ENCODE results near the gene ARHGAP44. TPM values are rescaled to one million over a fixed set of nuclear protein-coding genes. Genes with fewer than 3 reads are reported as not detected.

Gene ARHGAP44
- total and polyA plus RNA-seq, 2 donors (not counting 1 experiment from before 2014, with no cell fraction given) = 0.78 to 11.6 TPM

- POLR2A ChIA-PET = no interaction called here
- H3K9ac ChIP-seq (ENCODE audit: low read length) = no peak overlapping the region
- H3K9me3 ChIP-seq (ENCODE audit: control extremely low read depth in 1 of 3, control insufficient read depth in 2 of 3, insufficient read depth in 1 of 3, low read length in 2 of 3) = no peaks in the 10 kb centered on the region
- no peak for DNase-seq
- H3K36me3 ChIP-seq (replicated peaks in 1 of 2; ENCODE audit: control extremely low read depth in 1 of 2, control insufficient read depth in 1 of 2, extremely low read depth in 1 of 2, insufficient read depth in 2 of 2, low read length in 1 of 2) = no peaks in the 10 kb centered on the region
- no peak overlapping the region for H3K27ac ChIP-seq (ENCODE audit: low read length in 2 of 2)
- no peak for TF ChIP-seq EZH2 (IDR thresholded peaks at IDR 0.05; ENCODE audit: borderline replicate concordance, insufficient read depth, low read depth, low read length, poor library complexity, severe bottlenecking)
- no peak for TF ChIP-seq CTCF (IDR thresholded peaks at IDR 0.05)
- Mint-ChIP-seq H3K27ac (no peak overlapping the region), H3K27me3 (peaks cover 14% of the 10 kb centered on the region), H3K9me3 (ENCODE audit: insufficient read depth) (no peaks in the 10 kb centered on the region), H3K4me1 (peaks cover 7% of the 10 kb centered on the region), H3K4me3 (peak overlapping the region; percentile 40)
- peaks cover 3 to 8% of the 10 kb centered on the region in 2 donors for H3K4me1 ChIP-seq (ENCODE audit: control insufficient read depth in 2 of 2, insufficient read depth in 2 of 2, low read length in 2 of 2)
- peak overlapping the region; percentile 52 for H3K4me2 ChIP-seq (replicated peaks; ENCODE audit: low read depth, low read length, poor library complexity, severe bottlenecking)
- intact Hi-C loops (cut with micrococcal nuclease) = no loop called here
- no peaks in the 10 kb centered on the region for H3K79me2 ChIP-seq (ENCODE audit: control insufficient read depth, insufficient read depth, low read length)
- H3K27me3 ChIP-seq (replicated peaks in 1 of 4; ENCODE audit: control extremely low read depth in 1 of 4, control insufficient read depth in 3 of 4, insufficient read depth in 4 of 4, low read length in 3 of 4) = peaks cover 0 to 4% (median 1%) of the 10 kb centered on the region in 4 experiments
- CTCF ChIA-PET = interaction anchor here (0.7 to 1.6 kb wide), 2 partner anchors 8 to 19 kb away, joined by 3 to 4 read pairs; no protein-coding TSS in a partner anchor
- 100% methylated on average over 1 of the region's 6 CpGs for WGBS (ENCODE audit: insufficient coverage)
- H4K20me1 ChIP-seq (ENCODE audit: control insufficient read depth, insufficient read depth, low read length, poor library complexity, severe bottlenecking) = no peaks in the 10 kb centered on the region
- peak overlapping the region; percentile 51 for H2AFZ ChIP-seq (ENCODE audit: insufficient read depth, low read depth, low read length, poor library complexity, severe bottlenecking)
- no peak for ATAC-seq (ENCODE audit: low read depth)
- H3K4me3 ChIP-seq (ENCODE audit: control extremely low read depth in 1 of 5, extremely low read depth in 1 of 5, insufficient read depth in 1 of 5, low read depth in 2 of 5, low read length in 4 of 5) = peak overlapping the region in 1 of 5 experiments; percentile 18
These were observed 234.7 kb downstream of the ARHGAP44 start for GRCh38 chr17:13024016-13024415.

DNA sequence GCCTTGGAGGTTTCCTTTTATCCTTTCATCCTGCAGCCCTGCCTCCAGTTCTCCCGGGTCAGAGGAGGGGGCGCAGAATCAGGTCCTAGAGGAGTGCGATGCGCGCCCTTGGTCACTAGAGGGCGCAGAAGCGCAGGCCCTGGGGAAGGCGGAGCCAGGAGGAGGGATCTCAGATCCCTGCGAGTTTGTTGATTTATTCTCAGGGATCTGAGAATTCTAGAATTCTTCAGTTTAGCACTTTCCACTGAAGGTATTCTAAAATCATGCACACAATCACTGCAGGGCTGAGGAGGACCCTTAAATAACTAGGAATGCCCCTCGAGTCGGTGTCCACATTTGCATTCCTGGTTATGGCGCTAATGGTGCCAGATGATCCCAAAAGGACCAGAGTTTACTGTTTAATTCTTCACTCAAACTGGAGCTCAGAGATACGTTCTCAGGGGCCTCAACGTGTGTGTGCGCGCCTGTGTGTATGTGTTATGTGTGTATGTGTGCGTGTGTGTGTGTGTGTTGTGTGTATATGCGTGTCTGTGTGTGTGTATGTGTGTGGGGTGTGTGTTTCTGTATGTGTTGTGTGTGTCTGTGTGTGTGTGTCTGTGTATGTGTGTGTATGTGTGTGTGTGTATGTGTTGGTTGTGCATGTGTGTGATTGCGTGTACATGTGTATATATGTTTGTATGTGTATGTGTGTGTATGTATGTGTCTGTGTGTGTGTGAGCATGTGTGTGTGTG, 235.4 kb downstream of the ARHGAP44 start:
- DNase-seq (peak; percentile 74), ATAC-seq (ENCODE audit: low read depth) (peak; percentile 99)
- H3K4me3 ChIP-seq (ENCODE audit: control extremely low read depth in 1 of 5, extremely low read depth in 1 of 5, insufficient read depth in 1 of 5, low read depth in 2 of 5, low read length in 4 of 5) = peak overlapping the region in 2 of 5 experiments; percentile 18 to 26
- H3K27ac ChIP-seq (ENCODE audit: low read length in 2 of 2) = no peak overlapping the region
- H3K4me1 Mint-ChIP-seq = peaks cover 7% of the 10 kb centered on the region
- H3K36me3 ChIP-seq (replicated peaks in 1 of 2; ENCODE audit: control extremely low read depth in 1 of 2, control insufficient read depth in 1 of 2, extremely low read depth in 1 of 2, insufficient read depth in 2 of 2, low read length in 1 of 2) = no peaks in the 10 kb centered on the region
- H3K27ac Mint-ChIP-seq = no peak overlapping the region
- intact Hi-C loops (cut with micrococcal nuclease) = no loop called here
- ChIA-PET CTCF (interaction anchor here (0.7 kb wide), 1 partner anchor 9 kb away, joined by 3 read pairs; no protein-coding TSS in a partner anchor), POLR2A (no interaction called here)
- H3K27me3 ChIP-seq (replicated peaks in 1 of 4; ENCODE audit: control extremely low read depth in 1 of 4, control insufficient read depth in 3 of 4, insufficient read depth in 4 of 4, low read length in 3 of 4) = peaks cover 0 to 4% (median 1%) of the 10 kb centered on the region in 4 experiments
- no peaks in the 10 kb centered on the region for H3K79me2 ChIP-seq (ENCODE audit: control insufficient read depth, insufficient read depth, low read length)
- H3K4me1 ChIP-seq (ENCODE audit: control insufficient read depth in 2 of 2, insufficient read depth in 2 of 2, low read length in 2 of 2) = peaks cover 3 to 8% of the 10 kb centered on the region in 2 donors
- 42% methylated on average over 16 of the region's 19 CpGs for WGBS (ENCODE audit: insufficient coverage)
- H3K9me3 Mint-ChIP-seq (ENCODE audit: insufficient read depth) = no peaks in the 10 kb centered on the region
- peak overlapping the region; percentile 52 for H3K4me2 ChIP-seq (replicated peaks; ENCODE audit: low read depth, low read length, poor library complexity, severe bottlenecking)
- no peak overlapping the region for H3K9ac ChIP-seq (ENCODE audit: low read length)
- no peaks in the 10 kb centered on the region for H4K20me1 ChIP-seq (ENCODE audit: control insufficient read depth, insufficient read depth, low read length, poor library complexity, severe bottlenecking)
- TF ChIP-seq CTCF (IDR thresholded peaks at IDR 0.05) (peak; percentile 98), EZH2 (IDR thresholded peaks at IDR 0.05; ENCODE audit: borderline replicate concordance, insufficient read depth, low read depth, low read length, poor library complexity, severe bottlenecking) (no peak)
- H2AFZ ChIP-seq (ENCODE audit: insufficient read depth, low read depth, low read length, poor library complexity, severe bottlenecking) = peak overlapping the region; percentile 51
- H3K27me3 Mint-ChIP-seq = peaks cover 14% of the 10 kb centered on the region
- no peaks in the 10 kb centered on the region for H3K9me3 ChIP-seq (ENCODE audit: control extremely low read depth in 1 of 3, control insufficient read depth in 2 of 3, insufficient read depth in 1 of 3, low read length in 2 of 3)
- H3K4me3 Mint-ChIP-seq = peak overlapping the region; percentile 40

Measured in B cell (primary cell).